ENCODE results near the gene TIGD2.

Gene TIGD2

GRCh38 chr4:89110986-89111832 lies at the start of gene TIGD2:
TIGD2 (plus strand) TSS chr4:89111533; CDS start chr4:89112975, 1,442 bp downstream.
- ATAC-seq (ENCODE audit: low read depth) (peak; percentile 76), DNase-seq (ENCODE audit: low spot score) (peak; percentile 76)
- Histone ChIP-seq H3K27me3 (ENCODE audit: insufficient read depth, poor library complexity, severe bottlenecking) (peaks cover 12% of the 10 kb centered on the region), H3K9me3 (ENCODE audit: severe bottlenecking) (no peaks in the 10 kb centered on the region), H3K4me1 (ENCODE audit: insufficient read depth, poor library complexity, severe bottlenecking) (peaks cover 8% of the 10 kb centered on the region), H3K36me3 (ENCODE audit: low read depth) (peaks cover 16% of the 10 kb centered on the region), H3K27ac (ENCODE audit: poor library complexity, severe bottlenecking) (peak within 1 kb of the TSS; percentile 72), H3K4me3 (ENCODE audit: severe bottlenecking) (peak within 1 kb of the TSS; percentile 73)
- TF ChIP-seq CTCF (IDR thresholded peaks at IDR 0.05; ENCODE audit: poor library complexity, severe bottlenecking) = peak; percentile 77

- ATAC-seq (ENCODE audit: low read depth) (no peak), DNase-seq (ENCODE audit: low spot score) (no peak)
- no peaks in the 10 kb centered on the region for H3K4me1 ChIP-seq (ENCODE audit: insufficient read depth, poor library complexity, severe bottlenecking)
- H3K9me3 ChIP-seq (ENCODE audit: severe bottlenecking) = no peaks in the 10 kb centered on the region
- no peaks in the 10 kb centered on the region for H3K36me3 ChIP-seq (ENCODE audit: low read depth)
- H3K4me3 ChIP-seq (ENCODE audit: severe bottlenecking) = no peak overlapping the region
- H3K27me3 ChIP-seq (ENCODE audit: insufficient read depth, poor library complexity, severe bottlenecking) = no peaks in the 10 kb centered on the region
- no peak overlapping the region for H3K27ac ChIP-seq (ENCODE audit: poor library complexity, severe bottlenecking)
- no peak for TF ChIP-seq CTCF (IDR thresholded peaks at IDR 0.05; ENCODE audit: poor library complexity, severe bottlenecking)
Measured at GRCh38 chr4:89064848-89065247, 46.5 kb upstream of the TIGD2 start.

GRCh38 chr4:89067417-89067816 lies 43.9 kb upstream of the TIGD2 start:
- Histone ChIP-seq H3K27ac (ENCODE audit: poor library complexity, severe bottlenecking) (no peak overlapping the region), H3K4me1 (ENCODE audit: insufficient read depth, poor library complexity, severe bottlenecking) (no peaks in the 10 kb centered on the region), H3K27me3 (ENCODE audit: insufficient read depth, poor library complexity, severe bottlenecking) (no peaks in the 10 kb centered on the region), H3K9me3 (ENCODE audit: severe bottlenecking) (no peaks in the 10 kb centered on the region), H3K4me3 (ENCODE audit: severe bottlenecking) (no peak overlapping the region), H3K36me3 (ENCODE audit: low read depth) (no peaks in the 10 kb centered on the region)
- no peak for TF ChIP-seq CTCF (IDR thresholded peaks at IDR 0.05; ENCODE audit: poor library complexity, severe bottlenecking)
- ATAC-seq (ENCODE audit: low read depth) (no peak), DNase-seq (ENCODE audit: low spot score) (no peak)

GRCh38 chr4:89069481-89069880 lies 41.9 kb upstream of the TIGD2 start:
- ATAC-seq (ENCODE audit: low read depth) = no peak
- no peak overlapping the region for H3K27ac ChIP-seq (ENCODE audit: poor library complexity, severe bottlenecking)
- TF ChIP-seq CTCF (IDR thresholded peaks at IDR 0.05; ENCODE audit: poor library complexity, severe bottlenecking) = no peak
- no peaks in the 10 kb centered on the region for H3K4me1 ChIP-seq (ENCODE audit: insufficient read depth, poor library complexity, severe bottlenecking)
- DNase-seq (ENCODE audit: low spot score) = no peak
- no peaks in the 10 kb centered on the region for H3K27me3 ChIP-seq (ENCODE audit: insufficient read depth, poor library complexity, severe bottlenecking)
- H3K9me3 ChIP-seq (ENCODE audit: severe bottlenecking) = no peaks in the 10 kb centered on the region
- no peak overlapping the region for H3K4me3 ChIP-seq (ENCODE audit: severe bottlenecking)
- no peaks in the 10 kb centered on the region for H3K36me3 ChIP-seq (ENCODE audit: low read depth)

GRCh38 chr4:89070041-89070440 lies 41.3 kb upstream of the TIGD2 start:
- ATAC-seq (ENCODE audit: low read depth) (no peak), DNase-seq (ENCODE audit: low spot score) (no peak)
- H3K4me3 ChIP-seq (ENCODE audit: severe bottlenecking) = no peak overlapping the region
- no peaks in the 10 kb centered on the region for H3K36me3 ChIP-seq (ENCODE audit: low read depth)
- H3K27ac ChIP-seq (ENCODE audit: poor library complexity, severe bottlenecking) = no peak overlapping the region
- H3K4me1 ChIP-seq (ENCODE audit: insufficient read depth, poor library complexity, severe bottlenecking) = no peaks in the 10 kb centered on the region
- no peaks in the 10 kb centered on the region for H3K27me3 ChIP-seq (ENCODE audit: insufficient read depth, poor library complexity, severe bottlenecking)
- H3K9me3 ChIP-seq (ENCODE audit: severe bottlenecking) = no peaks in the 10 kb centered on the region
- TF ChIP-seq CTCF (IDR thresholded peaks at IDR 0.05; ENCODE audit: poor library complexity, severe bottlenecking) = no peak
